GM12878 (cell line): ENCODE measurements around the gene ALPP.

Experiments
- CTCF ChIP-seq, 3 experiments: IDR thresholded peaks in 2 of 3; conservative IDR thresholded peaks in 1 of 3; 2 replicates each; pipeline ENCODE4 v1.5.1; 2011; ENCODE audit warnings: low read depth in 3 of 3, low read length in 3 of 3, mild to moderate bottlenecking in 3 of 3, control low read depth in 2 of 3, moderate library complexity in 2 of 3, inconsistent platforms in 1 of 3, mixed read lengths in 1 of 3; ENCODE audit not compliant: control insufficient read depth in 2 of 3, insufficient read depth in 1 of 3; ENCODE audit errors: extremely low read depth in 1 of 3
- HDGF ChIP-seq: fragments of 450-650 bp; IDR thresholded peaks from 2 replicates; pipeline ENCODE4 v1.6.1; 2016; ENCODE audit warnings: antibody characterized with exemption
- PBX3 ChIP-seq: IDR thresholded peaks from 2 replicates; pipeline ENCODE4 v1.6.1; 2011; ENCODE audit warnings: mild to moderate bottlenecking, low read depth, low read length, moderate library complexity; ENCODE audit not compliant: insufficient replicate concordance
- POLR2A ChIP-seq: IDR thresholded peaks from 2 replicates; pipeline ENCODE4 v1.6.1; 2011; ENCODE audit warnings: low read depth, mild to moderate bottlenecking, low read length
- ZNF217 ChIP-seq: fragments of 450-650 bp; IDR thresholded peaks from 2 replicates; pipeline ENCODE4 v1.6.1; 2017; ENCODE audit warnings: antibody characterized with exemption, mild to moderate bottlenecking
- ZNF274 ChIP-seq: IDR thresholded peaks from one replicate; pipeline ENCODE4 v1.8.0; 2011; ENCODE audit not compliant: insufficient read length, insufficient read depth

- TF ChIP-seq ZNF274 (no peak), ZNF217 (no peak), HDGF (no peak), PBX3 (no peak), POLR2A (no peak), CTCF (IDR thresholded peaks at IDR 0.05 in 2 of 3, conservative IDR thresholded peaks at IDR 0.05 in 1 of 3; ENCODE audit: control insufficient read depth in 2 of 3, extremely low read depth in 1 of 3, insufficient read depth in 1 of 3, low read depth in 3 of 3, low read length in 3 of 3) (no peak)
These were observed 36.7 kb downstream of the ALPP start for GRCh38 chr2:232415138-232415690.
